Heart left ventricle (tissue), 13 donors: ENCODE measurements around the gene RBM47.

Experiments
- POLR2A ChIP-seq, 2 donors: fragments of 450-650 bp; IDR thresholded peaks; one replicate each; pipeline ENCODE4 v1.6.1; 2017; ENCODE audit warnings: antibody characterized with exemption in 2 of 2, mild to moderate bottlenecking in 2 of 2, moderate library complexity in 2 of 2
- TF ChIP-seq, protein P1 (sequence below), 12 donors: fragments of 200-600 bp; sonication (generic) in 4 of 12; IDR thresholded peaks; one replicate each; pipeline versions ENCODE4 v1.5.0 to v1.8.0; 2018 to 2022; ENCODE audit warnings: antibody characterized with exemption in 12 of 12, mild to moderate bottlenecking in 5 of 12
- donor health status: ischemic (EF 13 %, LVEDD 7.1; RV severe dilation, severe dysfunction).
- donor health status: DM: no; HTN: yes; CAD: no.
- donor health status: DM: no; HTN: no; CAD: no.
- donor health status: ischemic (EF 25% LVEDD 6.9; RV normal size, moderate dysfunction).
- donor health status: ischemic (EF 25% LVEDD 5.7; RV mildly dilated, moderate dysfunction).
- donor health status: ischemic (EF 35%, LVEDD 5.7; RV mildly dilated, moderate dysfunction).
- donor health status: nonischemic (EF 11% LVEDD 7.7; RV severe dilation, severe dysfunction).
- donor health status: DM: yes; HTN: yes; CAD: no.
- donor health status: PGD.
- donor health status: ischemic (EF 29% LVEDD 5.4; RV normal size, mild dysfunction).
- donor health status: nonischemic (EF 23%, LVEDD 6.1; RV moderate dilation, normal function).

DNA sequence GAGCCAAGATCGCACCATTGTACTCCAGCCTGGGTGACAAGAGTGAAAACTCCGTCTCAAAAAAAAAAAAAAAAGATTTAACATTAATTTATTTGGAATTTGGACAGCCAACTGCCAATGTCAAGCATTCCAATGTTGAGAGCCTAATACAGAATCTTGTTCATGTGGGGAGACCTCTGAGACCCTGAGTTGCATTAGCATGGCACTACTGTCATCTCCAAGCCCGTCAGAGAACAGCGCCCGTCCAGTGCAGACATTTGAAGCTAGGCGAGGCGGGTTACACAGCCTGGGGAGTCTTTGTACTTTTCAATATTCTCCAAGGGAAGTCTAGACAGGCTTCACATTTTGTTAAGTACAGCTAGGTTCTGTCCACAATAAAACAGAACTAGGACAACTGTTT lies 167.8 kb downstream of the RBM47 start:
- TF ChIP-seq POLR2A (IDR thresholded peaks at IDR 0.05) = no peak
- TF ChIP-seq, protein P1, sequence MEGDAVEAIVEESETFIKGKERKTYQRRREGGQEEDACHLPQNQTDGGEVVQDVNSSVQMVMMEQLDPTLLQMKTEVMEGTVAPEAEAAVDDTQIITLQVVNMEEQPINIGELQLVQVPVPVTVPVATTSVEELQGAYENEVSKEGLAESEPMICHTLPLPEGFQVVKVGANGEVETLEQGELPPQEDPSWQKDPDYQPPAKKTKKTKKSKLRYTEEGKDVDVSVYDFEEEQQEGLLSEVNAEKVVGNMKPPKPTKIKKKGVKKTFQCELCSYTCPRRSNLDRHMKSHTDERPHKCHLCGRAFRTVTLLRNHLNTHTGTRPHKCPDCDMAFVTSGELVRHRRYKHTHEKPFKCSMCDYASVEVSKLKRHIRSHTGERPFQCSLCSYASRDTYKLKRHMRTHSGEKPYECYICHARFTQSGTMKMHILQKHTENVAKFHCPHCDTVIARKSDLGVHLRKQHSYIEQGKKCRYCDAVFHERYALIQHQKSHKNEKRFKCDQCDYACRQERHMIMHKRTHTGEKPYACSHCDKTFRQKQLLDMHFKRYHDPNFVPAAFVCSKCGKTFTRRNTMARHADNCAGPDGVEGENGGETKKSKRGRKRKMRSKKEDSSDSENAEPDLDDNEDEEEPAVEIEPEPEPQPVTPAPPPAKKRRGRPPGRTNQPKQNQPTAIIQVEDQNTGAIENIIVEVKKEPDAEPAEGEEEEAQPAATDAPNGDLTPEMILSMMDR (IDR thresholded peaks at IDR 0.05) = no peak
